MM.1S (cell line): Measurements from ENCODE around the gene ETV6.

Experiments
- EZH2 ChIP-seq: fragments of 300-600 bp; sonication (generic); optimal IDR thresholded peaks from 2 replicates; pipeline ENCODE3; 2017; ENCODE audit warnings: low read depth, mild to moderate bottlenecking, antibody characterized with exemption, low read length, mixed read lengths
- TF ChIP-seq, protein P1 (sequence below): fragments of 300-600 bp; sonication (generic); IDR thresholded peaks from 2 replicates; pipeline ENCODE4 v1.5.1; 2016; ENCODE audit warnings: antibody characterized with exemption, low read length, mixed read lengths

GRCh38 chr12:11939223-11939622 is 289.7 kb downstream of the ETV6 start:
- TF ChIP-seq, protein P1, sequence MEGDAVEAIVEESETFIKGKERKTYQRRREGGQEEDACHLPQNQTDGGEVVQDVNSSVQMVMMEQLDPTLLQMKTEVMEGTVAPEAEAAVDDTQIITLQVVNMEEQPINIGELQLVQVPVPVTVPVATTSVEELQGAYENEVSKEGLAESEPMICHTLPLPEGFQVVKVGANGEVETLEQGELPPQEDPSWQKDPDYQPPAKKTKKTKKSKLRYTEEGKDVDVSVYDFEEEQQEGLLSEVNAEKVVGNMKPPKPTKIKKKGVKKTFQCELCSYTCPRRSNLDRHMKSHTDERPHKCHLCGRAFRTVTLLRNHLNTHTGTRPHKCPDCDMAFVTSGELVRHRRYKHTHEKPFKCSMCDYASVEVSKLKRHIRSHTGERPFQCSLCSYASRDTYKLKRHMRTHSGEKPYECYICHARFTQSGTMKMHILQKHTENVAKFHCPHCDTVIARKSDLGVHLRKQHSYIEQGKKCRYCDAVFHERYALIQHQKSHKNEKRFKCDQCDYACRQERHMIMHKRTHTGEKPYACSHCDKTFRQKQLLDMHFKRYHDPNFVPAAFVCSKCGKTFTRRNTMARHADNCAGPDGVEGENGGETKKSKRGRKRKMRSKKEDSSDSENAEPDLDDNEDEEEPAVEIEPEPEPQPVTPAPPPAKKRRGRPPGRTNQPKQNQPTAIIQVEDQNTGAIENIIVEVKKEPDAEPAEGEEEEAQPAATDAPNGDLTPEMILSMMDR, result no peak
- no peak for TF ChIP-seq EZH2
